Thoracic aorta (tissue), 2 donors: ENCODE data around the gene PARD6G. TPM values are rescaled to one million over a fixed set of nuclear protein-coding genes. Genes with fewer than 3 reads are reported as not detected.

ENCODE experiments used
- ATAC-seq: fragments of 150-250 bp; one replicate; pipeline ENCODE4 v1.8.0; 2017; ENCODE audit warnings: low read depth; ENCODE audit not compliant: insufficient number of reproducible peaks, low FRiP score
- DNase-seq: peaks from one replicate; pipeline ENCODE4 v3.0.0-alpha.2; 2020; ENCODE audit warnings: low spot score
- H3K27ac ChIP-seq, 2 donors: fragments of 200-600 bp; sonication (generic); 1 replicate in 1 of 2; 2 replicates in 1 of 2; pipeline ENCODE4 v1.5.1; 2016; ENCODE audit warnings: mild to moderate bottlenecking in 2 of 2, moderate library complexity in 2 of 2
- H3K27me3 ChIP-seq: fragments of 200-600 bp; sonication (generic); replicated peaks from 2 replicates; pipeline ENCODE4 v1.6.0; 2016; ENCODE audit warnings: mild to moderate bottlenecking; ENCODE audit not compliant: insufficient read depth
- H3K36me3 ChIP-seq: fragments of 200-600 bp; sonication (generic); one replicate; pipeline ENCODE4 v1.5.1; 2016
- H3K4me1 ChIP-seq, 2 donors: fragments of 200-600 bp; sonication (generic); 1 replicate in 1 of 2; 2 replicates in 1 of 2; pipeline versions ENCODE4 v1.5.1 to v1.6.0; 2016; ENCODE audit warnings: low read depth in 2 of 2, mild to moderate bottlenecking in 1 of 2; ENCODE audit not compliant: control insufficient read depth in 1 of 2
- H3K4me3 ChIP-seq: fragments of 200-600 bp; sonication (generic); 2 replicates; pipeline ENCODE4 v1.5.1; 2016; ENCODE audit warnings: mild to moderate bottlenecking
- H3K9me3 ChIP-seq: fragments of 200-600 bp; sonication (generic); 2 replicates; pipeline ENCODE4 v1.5.1; 2016
- total RNA-seq, 2 donors: library from RNA; depleted of rRNA; stranded (reverse); fragments of >200 nt; gene quantifications; one replicate each; pipeline versions ENCODE4 v1.1.0 to v1.2.3, GENCODE V29; 2016
- TF ChIP-seq, protein P1 (sequence below): fragments of 200-600 bp; sonication (generic); IDR thresholded peaks from one replicate; pipeline ENCODE4 v1.5.1; 2019; ENCODE audit warnings: antibody characterized with exemption

Gene PARD6G
- total RNA-seq, 2 donors from 2014 or later = 3.0 to 4.8 TPM

DNA sequence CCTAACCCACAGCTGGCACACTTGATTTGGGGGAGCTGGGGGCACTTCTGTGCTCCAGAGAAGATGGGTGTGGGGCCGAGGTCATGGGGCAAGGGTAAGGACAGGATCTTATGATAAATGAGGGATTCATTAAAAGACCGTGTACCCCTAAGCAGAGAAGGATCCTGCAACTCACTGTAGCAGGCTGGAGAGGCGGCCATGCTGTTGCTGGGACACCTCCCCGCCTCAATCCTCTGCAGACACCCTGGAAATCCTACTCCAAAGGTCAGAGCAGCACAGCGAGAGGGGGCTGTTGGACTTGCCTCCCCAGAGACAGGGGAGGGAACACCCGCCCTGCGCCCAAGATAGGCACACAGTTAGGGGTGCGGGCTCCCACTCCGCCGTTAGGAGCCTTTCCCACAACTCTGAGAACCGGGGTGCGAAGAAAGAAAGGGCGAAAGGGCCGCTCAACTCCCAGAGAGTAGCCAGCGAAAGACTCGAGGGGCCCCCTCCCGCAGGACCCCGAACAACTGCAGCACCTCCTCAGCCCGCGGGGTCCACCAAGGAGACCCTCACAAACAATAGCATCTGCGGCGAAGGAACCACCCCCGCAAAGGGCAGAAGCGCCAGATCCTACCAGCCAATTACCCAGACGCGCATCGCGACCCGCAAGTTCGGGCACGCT, 1.4 kb downstream of the PARD6G start:
- no peak overlapping the region for H3K27ac ChIP-seq
- no peak for ATAC-seq
- TF ChIP-seq, protein P1, sequence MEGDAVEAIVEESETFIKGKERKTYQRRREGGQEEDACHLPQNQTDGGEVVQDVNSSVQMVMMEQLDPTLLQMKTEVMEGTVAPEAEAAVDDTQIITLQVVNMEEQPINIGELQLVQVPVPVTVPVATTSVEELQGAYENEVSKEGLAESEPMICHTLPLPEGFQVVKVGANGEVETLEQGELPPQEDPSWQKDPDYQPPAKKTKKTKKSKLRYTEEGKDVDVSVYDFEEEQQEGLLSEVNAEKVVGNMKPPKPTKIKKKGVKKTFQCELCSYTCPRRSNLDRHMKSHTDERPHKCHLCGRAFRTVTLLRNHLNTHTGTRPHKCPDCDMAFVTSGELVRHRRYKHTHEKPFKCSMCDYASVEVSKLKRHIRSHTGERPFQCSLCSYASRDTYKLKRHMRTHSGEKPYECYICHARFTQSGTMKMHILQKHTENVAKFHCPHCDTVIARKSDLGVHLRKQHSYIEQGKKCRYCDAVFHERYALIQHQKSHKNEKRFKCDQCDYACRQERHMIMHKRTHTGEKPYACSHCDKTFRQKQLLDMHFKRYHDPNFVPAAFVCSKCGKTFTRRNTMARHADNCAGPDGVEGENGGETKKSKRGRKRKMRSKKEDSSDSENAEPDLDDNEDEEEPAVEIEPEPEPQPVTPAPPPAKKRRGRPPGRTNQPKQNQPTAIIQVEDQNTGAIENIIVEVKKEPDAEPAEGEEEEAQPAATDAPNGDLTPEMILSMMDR = no peak

DNA sequence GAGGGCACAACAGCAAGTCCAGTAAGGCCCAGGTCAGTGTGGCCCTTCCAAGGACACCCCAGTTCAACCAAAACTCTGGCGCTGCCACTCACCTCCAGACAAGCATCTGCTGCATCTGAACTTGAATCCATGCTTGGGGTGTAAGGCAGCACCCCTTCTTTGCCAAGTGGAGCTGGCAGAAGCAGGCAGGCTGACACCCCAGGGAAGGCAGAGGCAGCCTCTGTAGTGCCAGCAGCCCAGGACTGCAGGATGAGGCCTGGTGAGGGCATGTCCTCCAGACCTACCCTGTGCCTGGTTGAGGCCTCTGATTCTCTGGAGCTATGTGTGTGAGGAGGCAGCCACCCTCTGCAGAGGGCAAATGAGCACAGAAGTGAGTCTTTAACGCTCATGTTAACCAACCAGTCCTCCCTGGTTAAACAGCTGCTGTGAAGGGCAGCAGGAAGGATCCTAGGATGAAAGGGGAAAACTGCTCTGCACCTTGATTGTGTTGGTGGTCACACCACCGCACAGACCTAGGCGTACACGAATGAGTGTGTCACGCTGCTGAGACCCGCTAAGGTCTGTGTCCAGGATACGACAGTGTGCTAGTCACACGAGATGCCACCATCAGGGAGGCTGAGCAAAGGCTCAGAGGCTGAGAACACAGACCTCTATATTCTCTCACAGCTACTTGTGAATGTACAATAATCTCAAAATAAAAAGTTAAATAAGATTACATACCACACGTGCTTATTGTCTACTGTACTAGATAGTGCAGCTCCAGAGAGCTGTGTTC, 2.2 kb downstream of the PARD6G start:
- Histone ChIP-seq H3K4me1 (peaks cover 0 to 7% of the 10 kb centered on the region in 2 donors), H3K27me3 (no peaks in the 10 kb centered on the region), H3K4me3 (no peak overlapping the region), H3K36me3 (no peaks in the 10 kb centered on the region), H3K9me3 (no peaks in the 10 kb centered on the region), H3K27ac (no peak overlapping the region)
- DNase-seq (no peak), ATAC-seq (no peak)
- TF ChIP-seq, protein P1 = no peak

More for the DNA sequence above, 1.4 kb downstream of the PARD6G start:
- DNase-seq = no peak
- H3K9me3 ChIP-seq = no peaks in the 10 kb centered on the region
- H3K36me3 ChIP-seq = no peaks in the 10 kb centered on the region
- no peaks in the 10 kb centered on the region for H3K27me3 ChIP-seq
- H3K4me1 ChIP-seq = peaks cover 0 to 7% of the 10 kb centered on the region in 2 donors
- peak overlapping the region; percentile 79 for H3K4me3 ChIP-seq

DNA sequence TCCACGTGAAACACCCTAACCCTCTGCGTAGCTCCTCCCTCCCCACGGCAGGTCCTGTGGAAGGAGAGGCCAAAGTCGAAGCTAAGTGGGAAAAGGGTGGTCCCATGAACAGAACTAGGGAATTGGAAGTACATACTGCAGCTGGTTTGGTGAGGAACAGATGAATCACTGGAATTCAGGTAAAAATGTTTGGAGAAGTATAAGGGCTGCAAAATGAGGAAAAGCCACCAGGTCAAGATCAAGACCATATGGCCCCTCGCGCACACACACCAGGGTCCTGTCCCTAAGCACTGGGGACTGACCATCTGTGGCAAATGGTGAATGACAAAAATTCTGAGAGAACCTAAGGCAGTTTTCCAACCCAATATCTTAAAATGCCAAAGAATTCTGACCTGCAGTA, 3.1 kb downstream of the PARD6G start:
- ATAC-seq (no peak), DNase-seq (no peak)
- H3K27me3 ChIP-seq = no peaks in the 10 kb centered on the region
- peaks cover 0 to 7% of the 10 kb centered on the region in 2 donors for H3K4me1 ChIP-seq
- H3K4me3 ChIP-seq = no peak overlapping the region
- no peak overlapping the region for H3K27ac ChIP-seq
- H3K9me3 ChIP-seq = no peaks in the 10 kb centered on the region
- TF ChIP-seq, protein P1 = no peak
- H3K36me3 ChIP-seq = no peaks in the 10 kb centered on the region

DNA sequence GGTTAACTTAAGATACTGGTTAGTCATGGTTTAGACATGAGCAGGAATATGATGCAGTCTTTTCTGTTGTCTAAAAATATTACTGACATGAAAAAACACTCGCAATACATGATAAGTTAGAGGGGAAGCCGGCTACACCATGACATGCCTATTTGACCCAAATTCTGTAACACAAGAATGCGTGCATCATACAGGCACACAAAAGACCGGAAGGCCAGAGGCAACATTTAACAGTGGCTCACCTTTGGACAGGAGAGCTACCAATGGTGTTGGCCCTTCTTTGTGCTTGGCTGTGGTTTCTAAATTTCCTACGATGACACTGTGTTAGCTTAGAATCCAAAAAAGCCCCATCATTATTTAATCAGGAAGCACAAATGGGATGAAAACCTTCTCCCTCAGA, 4.1 kb downstream of the PARD6G start:
- Histone ChIP-seq H3K4me1 (peaks cover 0 to 7% of the 10 kb centered on the region in 2 donors), H3K9me3 (no peaks in the 10 kb centered on the region), H3K27me3 (no peaks in the 10 kb centered on the region), H3K36me3 (no peaks in the 10 kb centered on the region), H3K4me3 (no peak overlapping the region), H3K27ac (no peak overlapping the region)
- TF ChIP-seq, protein P1 = no peak
- ATAC-seq = no peak
- no peak for DNase-seq

DNA sequence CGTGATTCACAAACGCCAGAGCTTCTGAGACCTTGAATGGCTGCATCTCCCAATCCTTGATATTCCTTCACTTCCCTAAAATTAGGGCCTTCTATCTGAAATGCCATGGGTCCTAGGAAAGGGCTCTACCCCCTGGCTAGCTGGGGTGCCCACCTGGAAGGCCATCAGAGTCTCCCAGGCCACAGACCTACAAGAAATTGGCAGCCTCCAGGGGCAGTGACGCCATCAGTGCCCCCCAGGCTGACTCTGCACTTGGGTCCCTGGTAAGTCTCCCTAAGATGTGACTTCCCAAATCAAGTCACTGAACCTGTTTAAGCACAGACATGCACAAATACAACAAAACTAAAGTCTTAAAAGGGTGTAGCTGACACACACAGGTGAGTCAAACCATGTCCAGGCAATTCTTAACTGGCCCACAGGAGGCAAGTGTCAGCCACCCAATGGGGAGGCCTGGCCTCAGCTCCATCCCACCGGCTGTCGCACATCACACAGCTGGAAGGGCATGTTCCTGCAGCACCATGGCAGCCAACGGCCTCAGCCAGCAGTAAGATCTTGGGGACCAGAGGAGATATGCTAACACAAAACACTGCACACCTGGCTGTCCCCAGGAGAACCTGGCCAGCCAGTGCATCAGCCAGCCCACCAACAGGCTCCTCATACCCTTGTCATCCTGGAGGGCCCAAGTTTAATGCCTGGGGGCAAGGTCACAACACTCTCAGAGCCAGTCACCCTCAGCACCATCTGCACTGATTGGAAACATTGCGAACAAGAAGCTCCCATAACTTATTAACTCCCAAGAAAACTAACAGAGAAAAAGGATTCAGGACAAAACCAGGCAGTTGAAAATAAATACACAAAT, 5.2 kb downstream of the PARD6G start:
- TF ChIP-seq, protein P1 = no peak
- Histone ChIP-seq H3K9me3 (no peaks in the 10 kb centered on the region), H3K36me3 (no peaks in the 10 kb centered on the region), H3K4me1 (peaks cover 0 to 4% of the 10 kb centered on the region in 2 donors), H3K4me3 (no peak overlapping the region), H3K27me3 (no peaks in the 10 kb centered on the region), H3K27ac (no peak overlapping the region)
- no peak for DNase-seq
- no peak for ATAC-seq
